H9 (cell line): ENCODE measurements around the gene LRRC27. TPM values are rescaled to one million over a fixed set of nuclear protein-coding genes. Genes with fewer than 3 reads are reported as not detected.

Source experiments
- DNase-seq: peaks from one replicate; pipeline ENCODE4 v3.0.0-alpha.2; 2017
- H2AFZ ChIP-seq: one replicate; pipeline ENCODE4 v1.6.1; 2013; ENCODE audit warnings: mild to moderate bottlenecking, low read length, control low read depth, moderate library complexity
- H2AK5ac ChIP-seq: 2 replicates; pipeline ENCODE4 v1.6.1; 2013; ENCODE audit warnings: low read length, control low read depth, mixed read lengths; ENCODE audit not compliant: insufficient read length
- H2BK120ac ChIP-seq: one replicate; pipeline ENCODE4 v1.6.1; 2013; ENCODE audit warnings: low read depth, mild to moderate bottlenecking, low read length, control low read depth, inconsistent platforms; ENCODE audit not compliant: poor library complexity, severe bottlenecking
- H2BK12ac ChIP-seq: 2 replicates; pipeline ENCODE4 v1.6.1; 2013; ENCODE audit warnings: low read length, control low read depth, mixed read lengths, low read depth; ENCODE audit not compliant: insufficient read length
- H2BK15ac ChIP-seq: 2 replicates; pipeline ENCODE4 v1.6.1; 2013; ENCODE audit warnings: low read depth, low read length, control low read depth
- H2BK20ac ChIP-seq: one replicate; pipeline ENCODE4 v1.6.1; 2013; ENCODE audit warnings: low read depth, mild to moderate bottlenecking, low read length, control low read depth, inconsistent platforms; ENCODE audit not compliant: poor library complexity, severe bottlenecking
- H2BK5ac ChIP-seq: 2 replicates; pipeline ENCODE4 v1.6.1; 2013; ENCODE audit warnings: low read length, control low read depth, mixed read lengths; ENCODE audit not compliant: insufficient read length
- H3K14ac ChIP-seq: 2 replicates; pipeline ENCODE4 v1.6.1; 2013; ENCODE audit warnings: low read length, control low read depth; ENCODE audit not compliant: insufficient read depth
- H3K18ac ChIP-seq: 2 replicates; pipeline ENCODE4 v1.6.1; 2013; ENCODE audit warnings: low read depth, mild to moderate bottlenecking, mixed read lengths, low read length, control low read depth; ENCODE audit not compliant: insufficient read length
- H3K23ac ChIP-seq: 2 replicates; pipeline ENCODE4 v1.6.1; 2013; ENCODE audit warnings: low read length, control low read depth, mixed read lengths, low read depth; ENCODE audit not compliant: insufficient read length
- H3K23me2 ChIP-seq: 2 replicates; pipeline ENCODE4 v1.6.1; 2013; ENCODE audit warnings: low read depth, mild to moderate bottlenecking, mixed read lengths, low read length, control low read depth; ENCODE audit not compliant: insufficient read length, poor library complexity, severe bottlenecking
- H3K27ac ChIP-seq: 2 replicates; pipeline ENCODE4 v1.5.1; 2013; ENCODE audit warnings: low read length, control low read depth, mixed read lengths, low read depth; ENCODE audit not compliant: insufficient read length
- H3K27me3 ChIP-seq: 2 replicates; pipeline ENCODE4 v1.6.1; 2013; ENCODE audit warnings: low read length, control low read depth, inconsistent platforms; ENCODE audit not compliant: insufficient read depth
- H3K4ac ChIP-seq: 2 replicates; pipeline ENCODE4 v1.6.1; 2013; ENCODE audit warnings: low read depth, mild to moderate bottlenecking, control low read depth, inconsistent platforms, low read length, moderate library complexity
- H3K4me1 ChIP-seq: 2 replicates; pipeline ENCODE4 v1.6.1; 2013; ENCODE audit warnings: low read length, control low read depth, inconsistent platforms; ENCODE audit not compliant: insufficient read depth
- H3K4me2 ChIP-seq: 2 replicates; pipeline ENCODE4 v1.6.1; 2013; ENCODE audit warnings: low read length, control low read depth, mixed read lengths; ENCODE audit not compliant: insufficient read length, insufficient read depth
- H3K56ac ChIP-seq: 2 replicates; pipeline ENCODE4 v1.6.1; 2013; ENCODE audit warnings: low read depth, mild to moderate bottlenecking, mixed read lengths, low read length, control low read depth; ENCODE audit not compliant: insufficient read length
- H3K79me1 ChIP-seq: 2 replicates; pipeline ENCODE4 v1.6.1; 2013; ENCODE audit warnings: low read depth, mild to moderate bottlenecking, moderate library complexity, low read length, control low read depth, inconsistent platforms; ENCODE audit not compliant: insufficient read depth, poor library complexity, severe bottlenecking
- H3K79me2 ChIP-seq: 2 replicates; pipeline ENCODE4 v1.6.1; 2013; ENCODE audit warnings: low read length, control low read depth, inconsistent platforms; ENCODE audit not compliant: insufficient read depth
- H3K9ac ChIP-seq: 2 replicates; pipeline ENCODE4 v1.6.1; 2013; ENCODE audit warnings: low read length, control low read depth, mixed read lengths; ENCODE audit not compliant: insufficient read length; ENCODE audit errors: extremely low read depth
- H3K9me3 ChIP-seq: one replicate; pipeline ENCODE4 v1.6.1; 2013; ENCODE audit warnings: low read depth, low read length, inconsistent platforms; ENCODE audit not compliant: control insufficient read depth
- H3T11ph ChIP-seq: one replicate; pipeline ENCODE4 v1.6.1; 2013; ENCODE audit warnings: mild to moderate bottlenecking, low read length, control low read depth, inconsistent platforms
- H4K20me1 ChIP-seq: one replicate; pipeline ENCODE4 v1.6.1; 2013; ENCODE audit not compliant: control insufficient read depth, insufficient read length, insufficient read depth
- H4K5ac ChIP-seq: 2 replicates; pipeline ENCODE4 v1.6.1; 2013; ENCODE audit warnings: low read depth, mild to moderate bottlenecking, mixed read lengths, low read length, control low read depth; ENCODE audit not compliant: insufficient read length
- H4K8ac ChIP-seq: replicated peaks from 2 replicates; pipeline ENCODE4 v1.6.1; 2013; ENCODE audit warnings: low read length, control low read depth, mixed read lengths, low read depth; ENCODE audit not compliant: insufficient read length
- H4K91ac ChIP-seq: 2 replicates; pipeline ENCODE4 v1.6.1; 2013; ENCODE audit warnings: low read depth, mild to moderate bottlenecking, moderate library complexity, mixed read lengths, low read length, control low read depth; ENCODE audit not compliant: insufficient read length
- H3K27ac Mint-ChIP-seq, 3 experiments: 2 replicates in 2 of 3; 3 replicates in 1 of 3; pipeline ENCODE4 v1.8.0; 2020 to 2021; ENCODE audit warnings: mixed read lengths in 3 of 3, mild to moderate bottlenecking in 1 of 3, moderate library complexity in 1 of 3
- H3K27me3 Mint-ChIP-seq: 2 replicates; pipeline ENCODE4 v1.8.0; 2021; ENCODE audit warnings: low read depth, mild to moderate bottlenecking, moderate library complexity, mixed read lengths
- H3K36me3 Mint-ChIP-seq, 3 experiments: 2 replicates in 2 of 3; 3 replicates in 1 of 3; pipeline ENCODE4 v1.8.0; 2020 to 2021; ENCODE audit warnings: low read depth in 3 of 3, mixed read lengths in 3 of 3; ENCODE audit not compliant: insufficient read depth in 1 of 3
- H3K4me1 Mint-ChIP-seq, 2 experiments: 2 replicates each; pipeline ENCODE4 v1.8.0; 2020; ENCODE audit warnings: mixed read lengths in 2 of 2
- H3K4me3 Mint-ChIP-seq, 2 experiments: 2 replicates in 1 of 2; 3 replicates in 1 of 2; pipeline ENCODE4 v1.8.0; 2020 to 2021; ENCODE audit warnings: mild to moderate bottlenecking in 2 of 2, mixed read lengths in 2 of 2, moderate library complexity in 1 of 2
- H3K9me3 Mint-ChIP-seq, 2 experiments: 2 replicates in 1 of 2; 3 replicates in 1 of 2; pipeline ENCODE4 v1.8.0; 2020; ENCODE audit warnings: mild to moderate bottlenecking in 2 of 2, mixed read lengths in 2 of 2, moderate library complexity in 1 of 2
- CTCF ChIP-seq: fragments of 200-600 bp; sonication (generic); conservative IDR thresholded peaks from 3 replicates; pipeline ENCODE4 v1.8.0; 2021; ENCODE audit warnings: antibody characterized with exemption, mild to moderate bottlenecking
- WGBS: extraction: QIAGEN DNeasy Blood & Tissue Kit; methylation state at CpG from one replicate; pipeline ENCODE4 v1.1.7; 2013; ENCODE audit warnings: missing lambda C conversion rate, low lambda C conversion rate, mixed read lengths; ENCODE audit not compliant: insufficient read length; ENCODE audit errors: extremely low coverage; 5-methylcytosine and 5-hydroxymethylcytosine counted together
- total RNA-seq: library from RNA; stranded (reverse); gene quantifications from 2 replicates; pipeline ENCODE4 v1.2.1, GENCODE V29; 2021

The LRRC27 gene
- total RNA-seq, 1 experiment from 2014 or later = 2.7 TPM

GRCh38 chr10:132368391-132368790, 36.4 kb downstream of the LRRC27 start:
- Histone ChIP-seq H3K27me3 (no peaks in the 10 kb centered on the region), H3K9ac (no peak overlapping the region), H3K18ac (no peak overlapping the region), H3K79me1 (no peaks in the 10 kb centered on the region), H4K5ac (no peak overlapping the region), H3K56ac (no peak overlapping the region), H3K27ac (no peak overlapping the region), H3K79me2 (no peaks in the 10 kb centered on the region), H3K4me1 (peaks cover 4% of the 10 kb centered on the region; the same call in 1 of the 2 replicates), H2AK5ac (no peak overlapping the region), H2BK5ac (no peak overlapping the region), H3K9me3 (no peaks in the 10 kb centered on the region), H2BK12ac (no peak overlapping the region), H3K4me2 (no peak overlapping the region), H2BK120ac (no peak overlapping the region), H4K8ac (no peak overlapping the region), H4K20me1 (no peaks in the 10 kb centered on the region), H3K4ac (no peak overlapping the region), H3K14ac (no peak overlapping the region), H3T11ph (no peak overlapping the region), H2BK20ac (no peak overlapping the region), H2AFZ (no peak overlapping the region), H2BK15ac (no peak overlapping the region), H4K91ac (no peak overlapping the region), H3K23me2 (no peaks in the 10 kb centered on the region), H3K23ac (no peak overlapping the region)
- peaks cover 3 to 4% of the 10 kb centered on the region in 2 experiments; a peak in 3 of 5 replicates for H3K9me3 Mint-ChIP-seq
- H3K27me3 Mint-ChIP-seq = peaks cover 3% of the 10 kb centered on the region
- peaks cover 26 to 32% of the 10 kb centered on the region in 2 experiments for H3K4me1 Mint-ChIP-seq
- WGBS = no CpG with 5 or more reads among the region's 4 CpGs
- H3K4me3 Mint-ChIP-seq = no peak overlapping the region
- no peaks in the 10 kb centered on the region; a peak in 1 of 7 replicates for H3K36me3 Mint-ChIP-seq
- no peak overlapping the region for H3K27ac Mint-ChIP-seq
- no peak for TF ChIP-seq CTCF
- no peak for DNase-seq
